Large intestine (tissue), 12 donors: ENCODE results near the gene KCNMB1. TPM values are rescaled to one million over a fixed set of nuclear protein-coding genes. Genes with fewer than 3 reads are reported as not detected.
A peak's percentile ranks its signal among the peaks of the same experiment; 100 is the strongest.

Experiments used
- DNase-seq, 2 donors: peaks; one replicate each; pipeline versions ENCODE4 v3.0.0 to v3.0.0-alpha.2; 2013
- H3K27ac ChIP-seq: one replicate; pipeline ENCODE4 v1.5.1; 2013; ENCODE audit warnings: low read length
- H3K27me3 ChIP-seq: 2 replicates; pipeline ENCODE4 v1.6.1; 2013; ENCODE audit warnings: low read length; ENCODE audit not compliant: control insufficient read depth, insufficient read depth
- H3K36me3 ChIP-seq: 2 replicates; pipeline ENCODE4 v1.6.1; 2013; ENCODE audit warnings: low read length; ENCODE audit not compliant: control insufficient read depth, insufficient read depth
- H3K4me1 ChIP-seq: one replicate; pipeline ENCODE4 v1.6.1; 2013; ENCODE audit warnings: low read length; ENCODE audit not compliant: control insufficient read depth, insufficient read depth
- H3K4me3 ChIP-seq: one replicate; pipeline ENCODE4 v1.5.1; 2013; ENCODE audit warnings: low read length
- H3K9me3 ChIP-seq: one replicate; pipeline ENCODE4 v1.6.1; 2013; ENCODE audit warnings: mild to moderate bottlenecking, low read depth, low read length, moderate library complexity; ENCODE audit not compliant: control insufficient read depth
- WGBS: methylation state at CpG from one replicate; pipeline ENCODE4 v1.1.5; 2013; ENCODE audit warnings: low lambda C conversion rate; ENCODE audit not compliant: insufficient coverage; 5-methylcytosine and 5-hydroxymethylcytosine counted together
- long read RNA-seq, 11 donors: transcript quantifications; one replicate each; lab custom pipeline, GENCODE V29; 2026
- polyA plus RNA-seq: library from polyadenylated mRNA; unstranded; fragments of 120-200 nt; gene quantifications from one replicate; pipeline ENCODE4 v1.2.1, GENCODE V29; 2013

The KCNMB1 gene, protein sequence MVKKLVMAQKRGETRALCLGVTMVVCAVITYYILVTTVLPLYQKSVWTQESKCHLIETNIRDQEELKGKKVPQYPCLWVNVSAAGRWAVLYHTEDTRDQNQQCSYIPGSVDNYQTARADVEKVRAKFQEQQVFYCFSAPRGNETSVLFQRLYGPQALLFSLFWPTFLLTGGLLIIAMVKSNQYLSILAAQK
- 6.5 TPM for polyA plus RNA-seq
- long read RNA-seq, donor 1, full-length matches to known transcripts, result 7 of 7 reads
- long read RNA-seq, donor 1, partial matches to known transcripts, result 0 of 7 reads
- long read RNA-seq, donor 1, other reads (novel, unspliced or antisense), result 0 of 7 reads
- long read RNA-seq, donor 2, full-length matches to known transcripts, result 6 of 6 reads
- long read RNA-seq, donor 2, partial matches to known transcripts, result 0 of 6 reads
- long read RNA-seq, donor 2, other reads (novel, unspliced or antisense), result 0 of 6 reads
- long read RNA-seq, donor 3, full-length matches to known transcripts, result 3 of 3 reads
- long read RNA-seq, donor 3, partial matches to known transcripts, result 0 of 3 reads
- long read RNA-seq, donor 3, other reads (novel, unspliced or antisense), result 0 of 3 reads
- long read RNA-seq, donor 4, result 0 reads
- long read RNA-seq, donor 5, full-length matches to known transcripts, result 9 of 9 reads
- long read RNA-seq, donor 5, partial matches to known transcripts, result 0 of 9 reads
- long read RNA-seq, donor 5, other reads (novel, unspliced or antisense), result 0 of 9 reads
- long read RNA-seq, donor 6, full-length matches to known transcripts, result 5 of 5 reads
- long read RNA-seq, donor 6, partial matches to known transcripts, result 0 of 5 reads
- long read RNA-seq, donor 6, other reads (novel, unspliced or antisense), result 0 of 5 reads
- long read RNA-seq, donor 7, full-length matches to known transcripts, result 11 of 11 reads
- long read RNA-seq, donor 7, partial matches to known transcripts, result 0 of 11 reads
- long read RNA-seq, donor 7, other reads (novel, unspliced or antisense), result 0 of 11 reads
- long read RNA-seq, donor 8, full-length matches to known transcripts, result 11 of 11 reads
- long read RNA-seq, donor 8, partial matches to known transcripts, result 0 of 11 reads
- long read RNA-seq, donor 8, other reads (novel, unspliced or antisense), result 0 of 11 reads
- long read RNA-seq, donor 9, full-length matches to known transcripts, result 12 of 12 reads
- long read RNA-seq, donor 9, partial matches to known transcripts, result 0 of 12 reads
- long read RNA-seq, donor 9, other reads (novel, unspliced or antisense), result 0 of 12 reads
- long read RNA-seq, donor 10, full-length matches to known transcripts, result 11 of 11 reads
- long read RNA-seq, donor 10, partial matches to known transcripts, result 0 of 11 reads
- long read RNA-seq, donor 10, other reads (novel, unspliced or antisense), result 0 of 11 reads
- long read RNA-seq, donor 11, full-length matches to known transcripts, result 17 of 17 reads
- long read RNA-seq, donor 11, partial matches to known transcripts, result 0 of 17 reads
- long read RNA-seq, donor 11, other reads (novel, unspliced or antisense), result 0 of 17 reads

DNA sequence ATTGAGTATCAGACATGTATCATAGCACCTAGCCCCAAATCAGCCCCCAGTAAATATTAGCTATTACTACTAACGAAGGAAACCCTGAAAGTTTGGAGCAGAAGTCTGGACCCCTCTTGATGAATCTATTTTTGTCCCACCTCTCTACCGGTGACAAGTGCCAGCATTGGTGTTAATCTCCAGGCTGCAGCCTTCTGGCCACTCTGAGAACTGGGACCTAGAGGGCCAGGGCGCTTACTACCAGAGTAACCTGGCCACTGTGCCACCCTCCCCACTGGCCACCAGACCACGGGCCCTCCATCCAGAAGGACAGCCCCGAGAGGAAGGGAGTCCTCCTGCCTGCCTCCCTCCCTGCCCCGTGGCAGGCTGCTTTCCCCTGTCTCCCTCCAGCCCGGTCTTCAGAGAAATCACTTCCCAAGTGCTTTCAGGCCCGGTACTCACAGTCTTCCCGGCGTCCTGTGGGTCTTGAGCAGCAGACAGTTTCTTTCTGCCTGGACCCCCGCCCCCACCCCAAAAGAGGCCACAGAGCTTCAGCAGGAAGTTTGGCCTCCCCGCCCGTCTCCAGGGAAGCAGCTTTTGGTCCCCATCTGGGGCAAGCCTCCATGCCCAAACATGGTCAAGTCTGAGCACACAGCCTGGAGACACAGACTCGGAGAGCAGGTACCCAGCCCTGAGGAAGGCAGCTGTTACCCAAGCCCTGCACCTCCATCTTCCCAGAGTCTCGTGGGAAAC lies at the start of gene KCNMB1:
Gene KCNMB1 (minus strand): TSS at position 550 of the 732 bp plus-strand sequence. CDS start 3,920 bp downstream, outside the sequence.
- Histone ChIP-seq H3K36me3 (no peaks in the 10 kb centered on the region), H3K4me3 (peak within 1 kb of the TSS; percentile 39), H3K27me3 (peaks cover 3% of the 10 kb centered on the region), H3K4me1 (no peaks in the 10 kb centered on the region), H3K27ac (peak within 1 kb of the TSS; percentile 59), H3K9me3 (no peaks in the 10 kb centered on the region)
- peak; percentile 8 to 18 for DNase-seq
- WGBS, result no CpG with 5 or more reads among the region's 15 CpGs

DNA sequence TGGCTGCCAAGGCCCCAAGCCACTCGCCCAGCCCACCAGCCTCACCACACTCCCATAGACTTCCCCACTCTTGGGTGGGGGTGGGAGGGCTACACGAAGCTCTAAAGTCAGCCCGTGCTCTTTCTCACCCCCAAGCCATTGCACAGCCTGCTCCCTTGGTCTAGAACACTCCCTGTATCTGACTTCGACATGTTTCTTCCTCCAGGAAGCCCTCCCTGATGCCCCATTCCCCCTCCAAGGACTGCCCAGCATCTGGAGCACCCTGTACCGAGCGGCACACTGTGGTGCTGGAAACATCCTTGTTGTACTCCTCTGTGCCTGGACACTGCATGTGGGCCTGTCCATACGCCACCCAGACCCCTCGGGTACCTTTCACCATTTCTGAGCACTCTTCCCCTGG lies 49.4 kb upstream of the KCNMB1 start:
- Histone ChIP-seq H3K4me1 (no peaks in the 10 kb centered on the region), H3K9me3 (no peaks in the 10 kb centered on the region), H3K36me3 (no peaks in the 10 kb centered on the region), H3K27me3 (no peaks in the 10 kb centered on the region), H3K27ac (no peak overlapping the region), H3K4me3 (no peak overlapping the region)
- DNase-seq, result no peak
- no CpG with 5 or more reads among the region's 8 CpGs for WGBS

GRCh38 chr5:170437621-170438375 lies 48.6 kb upstream of the KCNMB1 start:
- H3K36me3 ChIP-seq, result no peaks in the 10 kb centered on the region
- no peaks in the 10 kb centered on the region for H3K27me3 ChIP-seq
- 100% methylated on average over 1 of the region's 12 CpGs for whole genome bisulfite sequencing
- no peaks in the 10 kb centered on the region for H3K4me1 ChIP-seq
- DNase-seq, result no peak
- no peak overlapping the region for H3K4me3 ChIP-seq
- no peaks in the 10 kb centered on the region for H3K9me3 ChIP-seq
- H3K27ac ChIP-seq, result no peak overlapping the region

- Histone ChIP-seq H3K4me1 (no peaks in the 10 kb centered on the region), H3K27me3 (peaks cover 3% of the 10 kb centered on the region), H3K36me3 (no peaks in the 10 kb centered on the region), H3K4me3 (no peak overlapping the region), H3K27ac (no peak overlapping the region), H3K9me3 (no peaks in the 10 kb centered on the region)
- 100% methylated on average over 1 of the region's 10 CpGs for WGBS
- DNase-seq, result no peak
These were observed 47.2 kb upstream of the KCNMB1 start for GRCh38 chr5:170436335-170436734.

DNA sequence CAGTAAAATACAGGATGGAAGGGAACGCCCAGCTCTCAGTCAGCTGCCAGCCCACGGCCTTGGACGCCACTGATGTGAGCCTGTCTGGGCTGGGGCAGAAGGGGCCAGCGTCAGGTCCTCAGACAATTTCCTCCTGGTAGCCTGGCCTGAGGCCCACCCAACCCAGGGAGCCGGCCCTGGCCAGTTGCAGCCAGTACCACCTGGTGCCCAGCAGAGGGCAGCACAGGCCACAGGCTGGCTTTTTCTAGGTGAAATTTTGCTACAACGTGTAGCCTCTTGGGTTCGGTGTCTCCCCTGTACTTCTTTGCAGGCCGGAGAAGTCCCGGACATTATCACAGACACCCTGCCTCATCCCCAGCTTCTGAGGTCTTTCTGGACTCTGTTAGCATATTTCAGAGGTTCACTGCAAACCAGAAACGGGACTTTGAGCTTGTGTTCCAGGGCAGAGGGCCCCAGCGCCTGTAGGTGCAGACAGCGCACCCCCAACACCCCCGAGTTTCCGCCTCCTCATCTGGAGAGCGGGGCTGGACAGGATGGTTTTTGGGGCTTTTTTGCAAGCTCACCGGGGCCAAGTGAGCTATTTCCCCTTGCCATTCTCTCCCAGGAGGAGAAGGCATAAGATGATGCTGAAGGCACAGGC lies 45.9 kb upstream of the KCNMB1 start:
- Histone ChIP-seq H3K9me3 (no peaks in the 10 kb centered on the region), H3K36me3 (no peaks in the 10 kb centered on the region), H3K27me3 (peaks cover 3% of the 10 kb centered on the region), H3K4me1 (no peaks in the 10 kb centered on the region), H3K4me3 (no peak overlapping the region), H3K27ac (no peak overlapping the region)
- DNase-seq, result peak; percentile 33 to 42
- WGBS, result no CpG with 5 or more reads among the region's 16 CpGs

DNA sequence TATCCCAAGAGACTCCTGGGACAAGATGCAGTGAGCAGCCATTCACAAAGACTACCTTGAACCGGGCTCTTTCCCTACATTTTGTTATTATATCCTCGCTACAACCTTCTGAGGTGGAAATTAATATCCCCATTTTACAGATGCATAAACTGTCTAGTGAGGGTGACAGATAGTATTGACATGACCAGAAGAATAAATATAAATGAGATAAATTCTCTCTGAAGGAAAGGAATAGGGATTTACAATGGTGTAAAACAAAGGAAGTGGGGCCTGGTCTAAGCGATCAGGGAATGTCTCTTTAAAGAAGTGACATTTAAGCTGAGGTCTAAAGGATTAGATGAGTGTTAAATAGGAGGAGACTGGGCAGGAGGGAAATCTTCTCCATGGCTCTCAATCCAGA lies 43.5 kb upstream of the KCNMB1 start:
- no peak overlapping the region for H3K4me3 ChIP-seq
- no peaks in the 10 kb centered on the region for H3K9me3 ChIP-seq
- H3K36me3 ChIP-seq, result no peaks in the 10 kb centered on the region
- no peak for DNase-seq
- H3K4me1 ChIP-seq, result no peaks in the 10 kb centered on the region
- WGBS, result 60% methylated on average over 1 of the region's 3 CpGs
- H3K27me3 ChIP-seq, result peaks cover 3% of the 10 kb centered on the region
- H3K27ac ChIP-seq, result no peak overlapping the region

DNA sequence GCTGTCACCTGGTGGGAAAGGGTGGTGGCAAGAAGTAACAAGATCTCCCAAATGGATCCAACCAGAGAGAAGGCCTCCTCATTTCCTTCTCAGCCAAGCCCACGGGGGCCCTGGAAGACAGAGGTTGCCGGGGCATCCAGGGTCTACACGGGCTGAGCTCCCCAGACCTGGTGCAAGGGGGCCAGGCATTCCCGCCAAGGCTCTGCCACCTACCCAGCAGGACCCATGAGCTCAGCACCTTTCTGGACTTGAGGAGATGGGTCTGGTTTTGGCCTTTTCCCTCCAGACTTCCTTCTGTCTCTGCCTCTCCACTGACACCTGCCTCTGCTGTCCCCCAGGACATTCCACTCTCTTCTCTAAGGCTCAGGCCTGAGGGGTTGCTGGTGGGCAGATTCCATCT lies 42.4 kb upstream of the KCNMB1 start:
- H3K4me1 ChIP-seq, result peaks cover 2% of the 10 kb centered on the region
- H3K36me3 ChIP-seq, result no peaks in the 10 kb centered on the region
- no peak for DNase-seq
- no peaks in the 10 kb centered on the region for H3K9me3 ChIP-seq
- no peak overlapping the region for H3K27ac ChIP-seq
- no peak overlapping the region for H3K4me3 ChIP-seq
- H3K27me3 ChIP-seq, result peaks cover 3% of the 10 kb centered on the region
- WGBS, result no CpG with 5 or more reads among the region's 4 CpGs

- peaks cover 3% of the 10 kb centered on the region for H3K27me3 ChIP-seq
- peaks cover 2% of the 10 kb centered on the region for H3K4me1 ChIP-seq
- H3K9me3 ChIP-seq, result no peaks in the 10 kb centered on the region
- no peak overlapping the region for H3K27ac ChIP-seq
- DNase-seq, result no peak
- no peaks in the 10 kb centered on the region for H3K36me3 ChIP-seq
- H3K4me3 ChIP-seq, result no peak overlapping the region
- WGBS, result no CpG with 5 or more reads among the region's 10 CpGs
These were observed 41.8 kb upstream of the KCNMB1 start for GRCh38 chr5:170430866-170431437.
